ENCODE results near the gene FOXD4L6. TPM values are rescaled to one million over a fixed set of nuclear protein-coding genes. Genes with fewer than 3 reads are reported as not detected.

Gene FOXD4L6
- total and polyA plus RNA-seq, 2 donors: 0.09 to 0.16 TPM

Other genes starting within 250 kb of the FOXD4L6 start
- 8.9 TPM for gene ZNG1F, start 60.6 kb upstream of the FOXD4L6 start, total RNA-seq
- gene ZNG1F, start 60.6 kb upstream of the FOXD4L6 start, polyA plus RNA-seq: 58.7 TPM

All from thymus (tissue), 2 donors.